Measurements from ENCODE around the gene XYLT2.
"Not testable (repeated sequence)": the region's sequence is repeated elsewhere in the genome, so short reads cannot be mapped to it uniquely, and the experiment has no call there.

Gene XYLT2

DNA sequence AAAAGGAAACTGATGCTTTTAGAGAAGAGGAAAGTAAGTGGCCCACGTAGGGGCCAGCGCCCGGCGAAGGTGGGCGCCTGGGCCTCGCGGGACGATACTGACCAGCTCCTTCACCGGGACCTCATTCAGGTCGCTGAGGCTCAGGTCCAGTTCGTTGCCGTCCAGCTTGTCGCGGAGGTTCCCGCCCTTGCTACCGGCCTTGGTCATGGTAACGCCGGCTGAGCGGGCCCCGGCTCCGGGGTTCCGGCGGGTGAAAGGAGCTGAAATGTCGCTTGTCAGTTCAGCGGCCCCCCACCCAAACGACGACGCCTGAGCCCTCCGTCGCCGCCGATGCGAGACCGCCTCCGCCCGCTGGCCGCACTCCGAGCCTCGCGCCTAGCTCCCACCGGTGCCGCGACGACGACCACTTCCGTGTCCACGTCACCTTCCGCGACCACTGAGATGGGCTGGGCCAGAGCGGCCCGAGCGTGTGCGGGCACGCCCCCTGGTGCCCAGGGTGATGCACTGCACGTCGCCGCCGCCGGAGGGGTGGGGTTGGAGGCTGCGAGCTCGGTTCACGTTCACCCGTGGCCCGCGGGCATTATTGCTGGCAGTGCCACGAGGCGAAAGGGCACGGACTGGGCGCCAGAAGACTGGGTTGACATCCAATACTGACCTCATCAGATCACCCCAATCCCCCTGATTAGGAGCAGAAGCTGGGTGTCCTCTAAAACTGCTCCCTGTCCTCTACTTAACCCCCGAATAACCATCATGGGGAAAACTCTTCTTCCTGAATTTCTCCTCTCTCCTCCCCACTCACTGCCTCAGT, 51.4 kb downstream of the XYLT2 start, which contains the start of gene LRRC59:
Gene LRRC59, minus strand, starts transcription at position 413 of the 808 bp plus-strand sequence. Its CDS starts 206 bp downstream, at position 207.
- Histone ChIP-seq H3K23ac (ENCODE audit: low read length in 2 of 2) (peak within 1 kb of the TSS; percentile 14 to 96), H3K14ac (ENCODE audit: low read length in 2 of 2) (peak within 1 kb of the TSS; percentile 94 to 97), H2BK12ac (ENCODE audit: low read length in 2 of 2) (no peak within 1 kb of the TSS), H3K9ac (ENCODE audit: low read length) (peak within 1 kb of the TSS; percentile 100), H3K27me3 (ENCODE audit: control insufficient read depth in 1 of 2, insufficient read depth in 1 of 2, low read length in 2 of 2) (no peaks in the 10 kb centered on the region), H3K79me1 (replicated peaks; ENCODE audit: low read length, poor library complexity, severe bottlenecking) (peaks cover 15% of the 10 kb centered on the region), H2AK5ac (ENCODE audit: low read length, severe bottlenecking) (peak within 1 kb of the TSS; percentile 63), H4K8ac (ENCODE audit: low read length) (peak within 1 kb of the TSS; percentile 98), H2BK15ac (ENCODE audit: low read depth, poor library complexity, severe bottlenecking) (peak within 1 kb of the TSS; percentile 90), H3K4me3 (ENCODE audit: insufficient read depth in 1 of 2, low read depth in 1 of 2, low read length in 2 of 2) (peak within 1 kb of the TSS; percentile 94 to 97), H2BK120ac (ENCODE audit: low read depth, low read length) (peak within 1 kb of the TSS; percentile 73), H2BK5ac (ENCODE audit: low read depth, low read length, poor library complexity, severe bottlenecking) (peak within 1 kb of the TSS; percentile 46), H4K91ac (ENCODE audit: low read length) (peak within 1 kb of the TSS; percentile 90), H3K18ac (ENCODE audit: low read depth in 1 of 2, low read length in 2 of 2) (peak within 1 kb of the TSS; percentile 93 to 95), H3K4me1 (ENCODE audit: control insufficient read depth, insufficient read depth, low read depth, low read length) (peaks cover 8% of the 10 kb centered on the region), H3K4me2 (ENCODE audit: low read length, poor library complexity, severe bottlenecking) (peak within 1 kb of the TSS; percentile 96), H3K36me3 (ENCODE audit: control insufficient read depth in 1 of 2, insufficient read depth in 2 of 2, low read depth in 1 of 2, low read length in 2 of 2) (peaks cover 25 to 28% of the 10 kb centered on the region in 2 experiments), H2AFZ (ENCODE audit: low read depth, low read length) (peak within 1 kb of the TSS; percentile 59), H3K9me3 (ENCODE audit: control insufficient read depth, low read length) (no peaks in the 10 kb centered on the region), H3K4ac (ENCODE audit: low read depth in 1 of 2, low read length in 2 of 2) (peak within 1 kb of the TSS; percentile 86 to 91), H3K27ac (ENCODE audit: low read length, poor library complexity, severe bottlenecking) (peak within 1 kb of the TSS; percentile 63)
- peak; percentile 84 for DNase-seq
- WGBS = 1% methylated on average over 68 of the region's 70 CpGs

GRCh38 chr17:50397919-50398285, 52.0 kb downstream of the XYLT2 start:
- H4K91ac ChIP-seq (ENCODE audit: low read length) = no peak overlapping the region

DNA sequence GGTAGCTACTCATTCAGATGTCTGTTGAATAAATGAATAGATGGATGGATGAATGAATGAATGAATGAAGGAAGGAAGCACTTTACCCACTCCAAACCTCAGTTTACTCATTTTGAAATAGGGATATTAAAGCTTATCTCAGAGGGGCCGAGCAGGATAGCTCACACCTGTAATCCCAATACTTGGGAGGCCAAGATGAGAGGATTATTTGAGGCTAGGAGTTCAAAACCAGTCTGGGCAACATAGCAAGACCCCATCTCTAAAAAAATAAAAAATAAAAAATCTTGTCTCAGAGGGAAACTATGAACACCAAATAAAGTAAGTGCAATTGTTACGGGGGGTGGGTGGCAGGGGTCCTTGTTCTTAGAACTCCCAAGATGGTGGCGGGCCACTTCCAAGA, 52.7 kb downstream of the XYLT2 start:
- not testable (repeated sequence) for H3K18ac ChIP-seq (ENCODE audit: low read depth in 1 of 2, low read length in 2 of 2); H2AFZ ChIP-seq (ENCODE audit: low read depth, low read length)

More at GRCh38 chr17:50397919-50398285, 52.0 kb downstream of the XYLT2 start:
- no peak for DNase-seq
- WGBS = 54% methylated on average over 9 of the region's 9 CpGs
- peak overlapping the region; percentile 9 to 97 for H3K4me3 ChIP-seq (ENCODE audit: insufficient read depth in 1 of 2, low read depth in 1 of 2, low read length in 2 of 2)
- no peak overlapping the region for H2BK5ac ChIP-seq (ENCODE audit: low read depth, low read length, poor library complexity, severe bottlenecking)
- no peak overlapping the region for H3K4ac ChIP-seq (ENCODE audit: low read depth in 1 of 2, low read length in 2 of 2)
- H2BK15ac ChIP-seq (ENCODE audit: low read depth, poor library complexity, severe bottlenecking) = no peak overlapping the region
- H3K9ac ChIP-seq (ENCODE audit: low read length) = peak overlapping the region; percentile 100
- peaks cover 11% of the 10 kb centered on the region for H3K79me1 ChIP-seq (replicated peaks; ENCODE audit: low read length, poor library complexity, severe bottlenecking)
- no peak overlapping the region for H3K4me2 ChIP-seq (ENCODE audit: low read length, poor library complexity, severe bottlenecking)
- no peak overlapping the region for H3K14ac ChIP-seq (ENCODE audit: low read length in 2 of 2)
- H3K36me3 ChIP-seq (ENCODE audit: control insufficient read depth in 1 of 2, insufficient read depth in 2 of 2, low read depth in 1 of 2, low read length in 2 of 2) = peaks cover 19 to 22% of the 10 kb centered on the region in 2 experiments
- no peak overlapping the region for H3K23ac ChIP-seq (ENCODE audit: low read length in 2 of 2)
- no peak overlapping the region for H2AFZ ChIP-seq (ENCODE audit: low read depth, low read length)
- peak overlapping the region; percentile 98 for H4K8ac ChIP-seq (ENCODE audit: low read length)
- no peaks in the 10 kb centered on the region for H3K9me3 ChIP-seq (ENCODE audit: control insufficient read depth, low read length)
- peaks cover 8% of the 10 kb centered on the region for H3K4me1 ChIP-seq (ENCODE audit: control insufficient read depth, insufficient read depth, low read depth, low read length)
- H2AK5ac ChIP-seq (ENCODE audit: low read length, severe bottlenecking) = no peak overlapping the region
- H3K27ac ChIP-seq (ENCODE audit: low read length, poor library complexity, severe bottlenecking) = no peak overlapping the region
- no peak overlapping the region for H2BK12ac ChIP-seq (ENCODE audit: low read length in 2 of 2)
- no peak overlapping the region for H3K18ac ChIP-seq (ENCODE audit: low read depth in 1 of 2, low read length in 2 of 2)
- peaks cover 0 to 4% of the 10 kb centered on the region in 2 experiments for H3K27me3 ChIP-seq (ENCODE audit: control insufficient read depth in 1 of 2, insufficient read depth in 1 of 2, low read length in 2 of 2)
- H2BK120ac ChIP-seq (ENCODE audit: low read depth, low read length) = no peak overlapping the region

GRCh38 chr17:50399591-50399990, 53.7 kb downstream of the XYLT2 start:
- not testable (repeated sequence) for H2BK12ac ChIP-seq (ENCODE audit: low read length in 2 of 2); H3K9ac ChIP-seq (ENCODE audit: low read length); H3K79me1 ChIP-seq (replicated peaks; ENCODE audit: low read length, poor library complexity, severe bottlenecking); H3K36me3 ChIP-seq (ENCODE audit: control insufficient read depth in 1 of 2, insufficient read depth in 2 of 2, low read depth in 1 of 2, low read length in 2 of 2); H3K4me3 ChIP-seq (ENCODE audit: insufficient read depth in 1 of 2, low read depth in 1 of 2, low read length in 2 of 2); H3K23ac ChIP-seq (ENCODE audit: low read length in 2 of 2); H4K91ac ChIP-seq (ENCODE audit: low read length); H3K4me1 ChIP-seq (ENCODE audit: control insufficient read depth, insufficient read depth, low read depth, low read length); H3K18ac ChIP-seq (ENCODE audit: low read depth in 1 of 2, low read length in 2 of 2); H2BK15ac ChIP-seq (ENCODE audit: low read depth, poor library complexity, severe bottlenecking); H3K4ac ChIP-seq (ENCODE audit: low read depth in 1 of 2, low read length in 2 of 2); DNase-seq; H3K27ac ChIP-seq (ENCODE audit: low read length, poor library complexity, severe bottlenecking); H2AK5ac ChIP-seq (ENCODE audit: low read length, severe bottlenecking); H3K14ac ChIP-seq (ENCODE audit: low read length in 2 of 2); H4K8ac ChIP-seq (ENCODE audit: low read length); H2BK120ac ChIP-seq (ENCODE audit: low read depth, low read length); H3K27me3 ChIP-seq (ENCODE audit: control insufficient read depth in 1 of 2, insufficient read depth in 1 of 2, low read length in 2 of 2); H3K4me2 ChIP-seq (ENCODE audit: low read length, poor library complexity, severe bottlenecking); H2BK5ac ChIP-seq (ENCODE audit: low read depth, low read length, poor library complexity, severe bottlenecking); H2AFZ ChIP-seq (ENCODE audit: low read depth, low read length); H3K9me3 ChIP-seq (ENCODE audit: control insufficient read depth, low read length)
- 92% methylated on average over 8 of the region's 8 CpGs for WGBS

More for the DNA sequence above, 52.7 kb downstream of the XYLT2 start:
- H2BK15ac ChIP-seq (ENCODE audit: low read depth, poor library complexity, severe bottlenecking); H3K14ac ChIP-seq (ENCODE audit: low read length in 2 of 2); H3K4me3 ChIP-seq (ENCODE audit: insufficient read depth in 1 of 2, low read depth in 1 of 2, low read length in 2 of 2); H2AK5ac ChIP-seq (ENCODE audit: low read length, severe bottlenecking); H3K27me3 ChIP-seq (ENCODE audit: control insufficient read depth in 1 of 2, insufficient read depth in 1 of 2, low read length in 2 of 2); H3K27ac ChIP-seq (ENCODE audit: low read length, poor library complexity, severe bottlenecking); DNase-seq; H3K23ac ChIP-seq (ENCODE audit: low read length in 2 of 2); H2BK120ac ChIP-seq (ENCODE audit: low read depth, low read length); H2BK12ac ChIP-seq (ENCODE audit: low read length in 2 of 2); H3K79me1 ChIP-seq (replicated peaks; ENCODE audit: low read length, poor library complexity, severe bottlenecking); H4K8ac ChIP-seq (ENCODE audit: low read length); H3K4me2 ChIP-seq (ENCODE audit: low read length, poor library complexity, severe bottlenecking); H3K9ac ChIP-seq (ENCODE audit: low read length); H2BK5ac ChIP-seq (ENCODE audit: low read depth, low read length, poor library complexity, severe bottlenecking); H4K91ac ChIP-seq (ENCODE audit: low read length); H3K4ac ChIP-seq (ENCODE audit: low read depth in 1 of 2, low read length in 2 of 2); H3K9me3 ChIP-seq (ENCODE audit: control insufficient read depth, low read length); H3K4me1 ChIP-seq (ENCODE audit: control insufficient read depth, insufficient read depth, low read depth, low read length): not testable (repeated sequence)
- peaks cover 11 to 15% of the 10 kb centered on the region in 2 experiments for H3K36me3 ChIP-seq (ENCODE audit: control insufficient read depth in 1 of 2, insufficient read depth in 2 of 2, low read depth in 1 of 2, low read length in 2 of 2)
- WGBS = 100% methylated on average over 2 of the region's 3 CpGs

Data from mesenchymal stem cell (in vitro differentiated cells and primary cell).